ENCODE measurements around the gene PUS10.
"Not testable (repeated sequence)": the region's sequence is repeated elsewhere in the genome, so short reads cannot be mapped to it uniquely, and the experiment has no call there.

PUS10 gene

GRCh38 chr2:61012303-61012702, 5.8 kb downstream of the PUS10 start:
- DNase-seq (ENCODE audit: low spot score), result not testable (repeated sequence)

- DNase-seq (ENCODE audit: low spot score), result no peak
Measured at GRCh38 chr2:61011678-61012077, 6.4 kb downstream of the PUS10 start.

DNA sequence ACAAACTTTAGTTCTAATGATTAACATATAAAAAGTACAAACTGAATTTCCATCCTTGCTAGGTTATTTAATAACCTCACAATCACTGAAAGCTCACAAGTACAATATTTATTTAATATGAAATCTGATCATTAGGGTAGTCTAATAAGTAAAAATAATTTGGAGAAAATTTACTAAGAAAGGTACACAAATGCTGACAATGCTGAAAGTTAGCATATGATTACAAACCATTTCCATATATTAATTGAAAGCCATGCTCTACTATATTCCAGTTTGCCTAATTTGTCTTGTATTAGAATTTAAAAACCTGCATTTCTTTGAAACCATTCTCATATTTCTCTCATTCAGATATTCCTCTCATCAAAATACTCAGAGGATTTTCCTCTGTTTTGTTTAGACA, 8.7 kb downstream of the PUS10 start:
- no peak for DNase-seq (ENCODE audit: low spot score)

DNA sequence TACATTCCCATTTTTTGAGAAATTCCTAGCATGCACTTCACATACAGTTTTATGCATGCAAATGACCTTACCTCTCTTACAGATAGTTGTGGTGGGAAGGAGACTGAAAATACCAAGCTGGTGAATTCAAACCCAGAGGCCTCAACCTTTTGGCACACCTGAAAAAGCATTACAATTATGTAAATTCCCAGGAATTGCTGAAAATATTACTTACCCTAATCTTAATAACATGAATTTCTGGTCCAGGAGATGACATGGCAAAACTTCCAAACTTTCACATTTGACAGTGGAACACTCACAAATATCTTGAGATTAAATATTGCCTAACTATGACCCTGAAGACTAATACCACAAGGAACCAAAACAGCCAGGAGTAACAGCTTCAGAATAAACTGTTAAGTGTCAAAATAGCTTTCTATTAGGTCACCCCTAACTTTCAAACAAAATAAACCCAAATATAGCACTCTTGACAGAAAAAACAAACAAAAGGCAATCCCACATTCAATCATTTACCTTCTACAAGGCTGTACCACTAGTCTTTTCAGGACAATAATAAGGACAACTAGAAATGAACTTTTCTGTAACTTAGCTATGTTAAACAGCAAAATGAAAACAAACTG, 11.5 kb downstream of the PUS10 start:
- no peak for DNase-seq (ENCODE audit: low spot score)

GRCh38 chr2:61005736-61006135, 12.3 kb downstream of the PUS10 start:
- DNase-seq (ENCODE audit: low spot score), result no peak

DNA sequence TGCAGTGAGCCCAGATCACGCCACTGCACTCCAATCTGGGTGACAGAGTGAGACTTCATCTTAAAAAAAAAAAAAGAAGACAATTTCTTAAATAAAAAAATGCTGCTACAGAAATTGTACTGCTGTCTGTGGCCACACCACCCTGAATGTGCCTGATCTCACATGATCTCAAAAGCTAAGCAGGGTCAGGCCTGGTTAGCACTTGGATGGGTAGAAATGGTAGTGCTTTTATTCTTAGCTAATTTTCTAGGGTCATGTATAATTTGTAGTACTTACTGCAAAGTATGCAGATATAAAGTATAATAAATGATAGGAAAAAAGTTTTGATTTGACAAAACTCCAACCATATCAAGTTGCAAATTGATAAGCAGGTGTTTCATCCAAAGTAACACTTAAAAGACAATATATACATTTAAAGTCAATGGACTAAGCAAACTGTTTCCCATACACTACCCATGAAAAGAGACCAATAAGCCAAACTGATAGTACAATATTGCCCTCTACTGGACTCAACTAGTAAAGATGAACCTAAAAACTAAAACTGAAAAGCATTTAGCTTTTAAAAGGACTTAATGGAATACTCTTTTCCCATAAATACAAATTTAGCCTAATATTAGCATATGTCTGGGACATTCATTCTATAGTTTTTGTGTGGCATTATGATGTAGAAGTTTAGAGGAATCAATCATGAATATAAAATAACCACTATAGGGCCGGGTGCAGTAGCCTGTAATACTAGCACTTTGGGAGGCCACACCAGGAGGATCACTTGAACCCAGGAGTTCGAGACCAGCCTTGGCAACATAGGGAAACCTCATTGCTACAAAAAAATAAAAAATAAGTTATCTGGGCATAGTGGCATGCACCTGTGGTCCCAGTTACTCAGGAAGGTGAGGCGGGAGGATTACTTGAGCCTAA, 19.2 kb downstream of the PUS10 start:
- peak; percentile 68 for DNase-seq (ENCODE audit: low spot score)

- DNase-seq (ENCODE audit: low spot score), result no peak
Measured at GRCh38 chr2:60994131-60994530, 23.9 kb downstream of the PUS10 start.

DNA sequence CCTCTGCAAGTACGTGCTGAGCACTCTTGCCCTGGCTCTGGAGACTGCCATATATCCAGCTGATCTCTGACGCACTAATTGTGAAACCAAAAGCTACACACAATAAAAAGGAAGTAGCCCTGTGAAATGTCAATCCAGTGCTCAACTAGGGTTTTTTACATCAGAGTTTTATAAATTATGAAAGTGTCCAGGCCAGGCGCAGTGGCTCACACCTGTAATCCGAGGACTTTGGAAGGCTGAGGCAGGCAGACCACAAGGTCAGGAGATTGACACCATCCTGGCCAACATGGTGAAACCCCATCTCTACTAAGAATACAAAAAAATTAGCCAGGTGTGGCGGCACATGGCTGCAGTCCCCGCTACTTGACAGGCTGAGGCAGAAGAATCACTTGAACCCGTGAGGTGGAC, 25.1 kb downstream of the PUS10 start:
- DNase-seq (ENCODE audit: low spot score), result no peak

DNA sequence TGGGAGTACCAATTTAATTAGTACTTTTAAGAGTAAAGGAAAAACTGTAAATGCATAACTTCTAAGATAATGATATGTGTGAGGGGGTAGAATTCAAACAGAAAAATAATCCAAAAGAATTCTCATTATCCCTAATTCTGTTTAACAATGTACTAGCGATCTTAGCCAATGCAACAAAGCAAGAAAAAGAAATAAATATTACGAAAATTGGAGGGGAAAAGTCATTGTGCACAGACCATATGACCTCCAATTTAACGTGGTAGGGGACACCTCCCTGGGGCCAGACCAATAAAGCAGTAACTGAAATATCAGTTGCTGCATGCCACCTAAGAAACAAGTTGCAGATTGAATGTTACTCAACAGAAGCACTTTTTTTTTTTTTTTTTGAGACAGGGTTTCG, 26.4 kb downstream of the PUS10 start:
- DNase-seq (ENCODE audit: low spot score), result no peak

- DNase-seq (ENCODE audit: low spot score), result no peak
Measured at GRCh38 chr2:60989259-60989658, 28.8 kb downstream of the PUS10 start.

GRCh38 chr2:60987656-60988055, 30.4 kb downstream of the PUS10 start:
- DNase-seq (ENCODE audit: low spot score), result not testable (repeated sequence)

DNA sequence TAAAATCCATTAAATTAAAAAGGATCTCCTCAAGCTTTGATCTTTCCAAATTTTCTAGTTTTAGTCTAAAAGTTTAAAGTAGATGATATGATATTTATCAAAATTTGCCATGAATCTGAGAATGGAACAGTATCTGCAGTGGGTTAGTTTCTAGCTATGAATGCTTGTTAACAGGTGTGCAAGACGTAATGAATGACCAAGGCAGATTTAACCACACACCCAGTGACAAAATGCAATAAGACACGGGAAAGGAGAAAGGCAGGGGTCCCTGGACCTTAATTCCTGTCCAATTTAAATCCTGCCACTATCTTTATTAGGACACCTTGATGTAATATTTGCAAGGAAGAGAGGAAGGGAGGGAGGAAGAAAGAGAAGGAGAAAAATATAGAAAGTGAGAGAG, 31.0 kb downstream of the PUS10 start:
- DNase-seq (ENCODE audit: low spot score), result no peak

DNA sequence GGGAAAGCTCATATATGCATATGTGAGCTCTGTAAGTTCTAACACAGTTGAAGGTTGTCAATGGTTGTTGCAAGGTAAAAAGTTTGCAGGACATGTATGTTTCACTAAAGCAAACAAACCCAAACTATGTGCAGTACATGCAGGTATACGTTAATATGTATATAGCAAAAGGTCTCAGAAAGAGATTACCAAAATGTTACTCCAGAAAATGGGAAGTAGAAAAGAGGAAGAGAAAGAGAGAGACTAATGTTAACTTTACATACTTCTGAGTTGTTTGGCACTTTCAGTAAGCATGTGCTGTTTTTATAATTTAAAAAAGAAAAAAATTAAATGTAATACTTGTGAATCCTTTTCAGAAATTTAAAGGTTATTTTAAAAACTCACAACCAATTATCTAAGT, 33.3 kb downstream of the PUS10 start:
- DNase-seq (ENCODE audit: low spot score), result no peak

DNA sequence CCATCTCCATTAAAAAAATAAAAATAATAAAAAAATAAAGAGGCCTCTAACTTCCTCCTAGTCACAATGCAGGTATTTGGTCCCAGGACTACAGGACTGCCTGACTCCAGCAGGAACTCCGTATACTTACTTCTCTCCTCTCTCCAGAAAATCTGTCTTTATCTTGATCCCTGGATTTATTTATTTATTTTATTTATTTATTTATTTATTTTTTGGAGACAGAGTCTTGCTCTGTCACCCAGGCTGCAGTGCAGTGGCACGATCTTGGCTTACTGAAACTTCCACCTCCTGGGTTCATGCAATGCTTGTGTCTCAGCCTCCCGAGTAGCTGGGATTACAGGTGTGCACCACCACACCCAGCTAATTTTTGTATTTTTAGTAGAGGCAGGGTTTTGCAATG, 36.0 kb downstream of the PUS10 start:
- not testable (repeated sequence) for DNase-seq (ENCODE audit: low spot score)

DNA sequence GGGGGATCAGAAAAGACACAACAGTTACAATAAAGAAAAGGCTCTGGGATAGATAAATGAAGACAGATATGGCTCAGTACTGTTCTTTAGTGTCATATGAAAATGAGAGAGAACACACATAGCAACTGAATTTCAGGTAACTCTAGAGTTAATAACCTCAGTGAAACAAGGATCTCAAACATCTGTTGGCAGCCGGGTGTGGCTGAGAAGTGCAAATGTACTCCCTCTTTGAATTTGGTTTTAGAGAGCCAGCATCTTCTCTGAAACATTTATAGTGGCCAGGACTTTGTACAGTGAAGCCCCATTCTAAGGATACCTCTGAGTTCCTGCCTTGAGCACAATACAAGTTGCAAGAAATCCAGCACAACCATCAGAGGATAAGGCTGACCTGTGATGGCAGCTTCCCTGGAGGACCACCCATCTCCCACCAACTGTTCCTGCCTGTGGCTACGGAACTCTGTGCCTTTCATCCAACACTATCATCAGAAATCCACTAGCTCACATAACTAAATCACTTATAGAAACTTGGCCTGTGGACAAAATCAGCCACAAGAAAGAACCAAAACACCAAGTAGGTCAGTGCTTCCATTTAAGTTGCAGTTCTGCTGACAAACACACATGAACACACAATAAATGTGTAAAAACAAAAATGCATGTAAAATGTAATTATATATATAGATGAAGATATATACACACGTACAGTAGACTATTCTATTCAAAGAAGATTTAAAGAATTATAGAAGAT, 37.8 kb downstream of the PUS10 start:
- no peak for DNase-seq (ENCODE audit: low spot score)

- no peak for DNase-seq (ENCODE audit: low spot score)
Measured at GRCh38 chr2:60979231-60979630, 38.8 kb downstream of the PUS10 start.

- DNase-seq (ENCODE audit: low spot score), result no peak
Measured at GRCh38 chr2:60977562-60977895, 40.5 kb downstream of the PUS10 start.

DNA sequence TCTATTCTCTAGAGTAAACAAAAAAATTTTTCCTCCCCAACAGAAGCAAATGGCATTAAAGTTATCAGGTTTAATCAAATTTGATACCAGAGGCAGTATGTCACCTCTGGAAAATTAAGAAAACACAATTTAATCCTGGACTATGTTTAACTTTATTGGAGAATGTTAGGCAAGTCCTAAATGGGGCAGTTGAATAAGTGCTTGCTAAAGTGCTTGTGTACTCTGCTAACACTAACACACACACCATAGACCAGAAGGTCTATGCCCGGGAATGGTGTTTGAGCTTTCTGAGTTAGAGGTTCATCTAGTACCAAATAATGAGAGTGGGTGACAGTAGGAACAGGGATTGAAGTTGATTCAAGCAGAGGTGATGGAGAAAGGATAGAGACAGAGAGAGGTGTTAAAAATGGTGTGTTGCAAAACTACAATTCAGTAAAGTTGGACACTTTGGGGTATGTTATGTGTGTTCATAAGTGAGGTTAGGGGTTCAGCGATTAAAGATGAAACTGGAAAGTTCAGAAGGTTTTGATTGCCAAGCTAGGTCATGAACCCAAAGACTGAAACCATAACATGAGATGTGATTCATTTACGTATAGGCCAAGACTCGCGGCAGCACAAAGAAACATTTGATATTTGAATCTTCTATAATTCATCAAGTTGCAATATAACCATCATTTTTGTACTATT, 41.0 kb downstream of the PUS10 start:
- DNase-seq (ENCODE audit: low spot score), result no peak

DNA sequence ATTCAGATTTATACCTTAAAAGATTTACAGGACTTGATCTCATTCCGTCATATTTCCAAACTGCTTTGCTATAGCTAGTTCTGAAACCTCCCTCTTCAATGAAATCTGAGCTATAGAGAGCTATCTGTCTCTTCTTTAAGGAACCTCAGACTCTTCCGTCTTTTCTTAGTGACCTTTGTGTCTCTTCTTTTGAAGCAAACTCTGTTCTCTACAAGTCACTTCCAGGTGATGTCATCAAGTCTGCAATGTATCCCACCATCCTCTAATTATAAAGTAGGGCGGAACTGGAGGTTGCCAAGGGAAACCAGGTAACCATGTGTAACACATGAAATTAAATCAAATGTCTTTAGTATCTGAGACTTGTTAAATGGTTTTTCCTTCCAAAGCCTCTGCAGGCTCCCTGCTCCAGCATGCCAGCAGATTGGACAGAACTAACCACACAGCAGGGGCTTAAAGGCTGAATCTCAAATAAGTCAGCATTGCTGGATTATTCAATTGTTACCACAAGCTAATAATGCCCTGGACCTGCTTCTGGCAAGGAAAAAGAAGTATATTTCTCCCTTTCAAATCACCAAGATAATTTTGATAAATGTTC, 41.7 kb downstream of the PUS10 start:
- DNase-seq (ENCODE audit: low spot score), result no peak

- DNase-seq (ENCODE audit: low spot score), result no peak
Measured at GRCh38 chr2:60974652-60975051, 43.4 kb downstream of the PUS10 start.

DNA sequence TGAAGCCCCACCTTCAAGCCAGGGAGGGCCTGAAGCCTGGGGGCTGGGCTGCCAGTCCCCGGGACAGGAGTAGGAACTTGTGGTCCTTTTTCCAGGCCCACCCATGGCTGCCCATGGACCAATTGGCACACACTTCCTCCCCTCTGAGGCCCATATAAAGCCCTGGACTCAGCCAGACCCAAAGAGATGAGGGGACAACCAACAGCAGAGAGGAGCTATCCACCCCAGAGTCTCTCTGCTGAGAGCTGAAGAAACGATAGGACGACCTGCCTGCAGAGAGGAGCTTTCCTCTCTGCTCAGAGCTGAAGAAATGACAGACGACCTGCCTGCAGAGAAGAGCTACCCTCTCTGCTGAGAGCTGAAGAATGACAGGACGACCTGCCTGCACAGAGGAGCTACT, 44.4 kb downstream of the PUS10 start:
- no peak for DNase-seq (ENCODE audit: low spot score)
